GM21528 (cell line): ENCODE results near the gene CPNE5.
"Not testable (repeated sequence)": the region's sequence is repeated elsewhere in the genome, so short reads cannot be mapped to it uniquely, and the experiment has no call there.

Experiments
- ATAC-seq: cut with Tn5 transposase; IDR thresholded peaks from one replicate; pipeline ENCODE4 v1.9.1; 2021; ENCODE audit warnings: mild to moderate bottlenecking, moderate library complexity; ENCODE audit not compliant: unreplicated experiment, low FRiP score

CPNE5 gene

GRCh38 chr6:36714511-36714910 lies 124.7 kb downstream of the CPNE5 start:
- ATAC-seq: no peak

GRCh38 chr6:36713846-36714245 lies 125.4 kb downstream of the CPNE5 start:
- no peak for ATAC-seq

- no peak for ATAC-seq
Observed at GRCh38 chr6:36712816-36713215, 126.4 kb downstream of the CPNE5 start.

DNA sequence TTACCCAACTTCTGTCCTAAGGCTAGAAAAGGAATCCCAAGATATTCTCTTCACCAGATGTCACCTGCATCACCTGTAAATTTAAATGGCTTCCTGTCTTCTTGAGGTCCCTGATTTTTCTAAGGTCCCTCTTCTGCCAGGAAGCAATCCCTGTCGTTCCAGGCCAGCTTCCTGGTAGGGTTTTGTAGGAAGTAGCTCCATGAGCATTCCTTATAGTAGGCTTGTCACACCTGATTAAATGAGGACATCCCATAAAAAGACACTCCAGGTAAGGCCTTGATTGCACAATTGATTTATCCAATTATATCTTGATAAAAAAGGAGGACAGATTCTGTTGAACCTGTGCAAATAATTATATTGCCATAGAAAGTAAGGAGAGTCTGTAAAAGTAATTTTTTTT lies 132.9 kb downstream of the CPNE5 start:
- ATAC-seq: no peak

GRCh38 chr6:36704961-36705577 lies 134.2 kb downstream of the CPNE5 start:
- ATAC-seq: not testable (repeated sequence)

DNA sequence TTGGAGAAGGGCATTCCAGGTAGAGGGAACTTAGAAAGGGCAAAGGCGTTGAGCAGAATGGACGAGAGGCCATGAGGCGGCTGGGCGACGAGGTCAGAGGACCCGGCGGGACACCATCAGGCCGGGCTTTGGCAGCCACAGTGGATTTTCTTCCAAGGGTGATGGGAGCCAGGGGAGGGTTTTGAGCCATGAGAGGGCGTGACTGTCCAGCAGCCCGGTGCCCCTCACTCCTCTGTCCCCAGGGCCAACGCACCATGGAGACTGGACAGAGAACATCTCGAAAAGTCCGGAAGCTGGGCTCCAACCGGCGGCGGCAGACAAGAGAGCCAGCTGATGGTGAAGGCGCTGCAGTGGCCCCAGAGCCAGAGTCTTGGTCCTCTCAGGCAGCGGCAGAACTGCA lies 135.3 kb downstream of the CPNE5 start:
- no peak for ATAC-seq

GRCh38 chr6:36703081-36703606 lies 136.1 kb downstream of the CPNE5 start:
- no peak for ATAC-seq

GRCh38 chr6:36702656-36703055 lies 136.6 kb downstream of the CPNE5 start:
- no peak for ATAC-seq

DNA sequence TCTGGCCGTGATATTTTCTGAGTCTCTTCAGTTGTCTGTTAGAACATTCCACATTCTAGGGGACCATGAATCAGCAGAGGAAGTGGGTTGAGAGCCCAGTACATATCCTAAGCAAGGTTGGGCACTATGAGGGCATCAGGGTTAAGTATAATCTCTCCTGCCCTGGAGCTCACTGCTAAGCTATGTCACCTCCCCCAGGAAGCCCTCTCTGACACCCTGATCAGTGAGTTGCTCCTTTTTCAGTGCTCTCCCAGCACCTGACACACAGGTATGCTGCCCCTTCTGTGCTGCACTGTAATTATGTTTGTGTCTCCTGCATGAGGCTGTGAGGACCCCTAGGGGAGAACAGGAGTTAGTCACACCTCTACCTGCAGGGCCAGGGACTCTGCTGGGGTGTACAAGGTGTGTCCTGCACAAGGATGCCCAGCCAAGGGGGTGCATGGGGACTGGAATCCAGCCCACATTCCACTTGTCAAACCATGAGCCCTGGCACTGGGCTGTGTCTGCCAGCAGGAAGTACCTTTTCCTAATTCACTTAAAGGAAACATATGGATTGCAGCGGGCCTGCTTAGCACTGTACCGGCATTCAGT lies 137.7 kb downstream of the CPNE5 start:
- no peak for ATAC-seq

DNA sequence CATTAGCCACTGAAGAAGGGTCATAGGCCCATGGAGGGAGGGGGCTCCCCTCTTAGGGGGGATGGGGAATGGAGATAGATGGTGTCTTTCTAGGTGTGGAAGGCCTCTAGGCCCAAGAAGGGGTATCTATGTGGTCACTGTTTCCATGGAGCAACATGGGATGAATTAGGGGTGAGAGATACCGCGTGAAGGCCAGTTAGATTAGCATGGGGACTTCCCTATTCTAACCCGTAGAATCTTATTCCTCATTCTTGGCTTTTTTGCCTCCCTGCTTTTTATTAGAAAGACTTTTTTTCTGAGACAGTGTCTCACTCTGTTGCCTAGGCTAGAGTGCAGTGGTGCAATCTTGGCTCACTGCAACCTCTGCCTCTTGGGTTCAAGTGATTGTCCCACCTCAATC lies 138.4 kb downstream of the CPNE5 start:
- no peak for ATAC-seq

GRCh38 chr6:36700071-36700812 lies 139.0 kb downstream of the CPNE5 start:
- no peak for ATAC-seq

GRCh38 chr6:36699348-36699747 lies 139.9 kb downstream of the CPNE5 start:
- no peak for ATAC-seq

GRCh38 chr6:36698871-36699271 lies 140.4 kb downstream of the CPNE5 start:
- ATAC-seq: no peak

DNA sequence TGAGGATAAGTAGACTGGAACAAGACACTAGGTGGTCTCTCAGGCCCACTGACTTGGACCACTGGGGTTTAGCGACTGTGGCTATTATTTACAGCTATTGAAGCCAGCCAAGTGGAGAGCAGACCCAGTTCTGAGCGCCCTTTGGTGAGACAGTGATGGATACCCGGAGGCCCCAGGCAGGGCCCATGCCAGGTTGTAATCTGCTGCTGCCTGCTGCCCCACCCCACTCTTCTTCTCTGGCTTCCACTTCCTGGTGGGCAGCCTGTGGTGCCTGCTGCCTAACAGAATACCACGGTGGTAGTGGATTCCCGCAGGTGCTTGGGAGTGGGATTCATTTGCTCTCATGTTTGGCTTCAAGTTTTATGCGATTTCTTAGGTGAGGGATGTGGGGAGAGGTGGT lies 141.0 kb downstream of the CPNE5 start:
- ATAC-seq: no peak

- no peak for ATAC-seq
Observed at GRCh38 chr6:36697481-36697903, 141.8 kb downstream of the CPNE5 start, which contains the start of gene RAB44. Gene RAB44, plus strand, starts transcription at chr6:36697826. Its CDS starts 6,410 bp downstream, at chr6:36704236.

DNA sequence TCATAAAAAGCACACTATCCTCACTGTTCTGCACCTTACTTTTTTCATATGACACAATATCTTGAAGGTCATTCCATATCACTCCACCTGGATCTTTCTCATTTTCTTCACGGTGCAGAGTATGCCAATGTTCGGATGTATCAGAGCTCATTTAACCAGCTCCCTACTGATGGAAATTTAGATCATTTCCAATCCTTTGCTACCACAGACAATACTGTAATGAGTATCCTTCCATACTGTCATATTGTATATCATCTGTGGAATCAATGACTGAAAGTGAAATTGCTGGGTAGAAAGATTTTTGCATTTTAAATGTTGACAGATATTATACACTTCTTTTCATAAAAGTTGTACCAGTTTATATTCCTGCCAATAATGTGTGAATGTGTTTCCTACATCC lies 143.8 kb downstream of the CPNE5 start:
- ATAC-seq: no peak

DNA sequence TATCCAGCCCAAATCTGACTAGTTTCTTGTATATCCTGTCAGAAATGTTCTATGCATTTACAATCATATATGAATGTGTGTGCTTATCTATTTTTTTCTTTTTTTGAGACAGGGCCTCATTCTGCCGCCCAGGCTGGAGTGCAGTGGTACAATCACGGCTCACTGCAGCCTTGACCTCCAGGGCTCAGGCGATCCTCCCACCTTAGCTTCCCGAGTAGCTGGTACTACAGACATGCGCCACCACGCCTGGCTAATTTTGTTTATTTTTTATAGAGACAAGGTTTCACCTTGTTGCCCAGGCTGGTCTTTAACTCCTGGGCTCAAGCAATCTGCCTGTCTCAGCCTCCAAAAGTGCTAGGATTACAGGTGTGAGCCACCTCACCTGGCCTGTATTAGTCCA lies 144.6 kb downstream of the CPNE5 start:
- ATAC-seq: no peak

DNA sequence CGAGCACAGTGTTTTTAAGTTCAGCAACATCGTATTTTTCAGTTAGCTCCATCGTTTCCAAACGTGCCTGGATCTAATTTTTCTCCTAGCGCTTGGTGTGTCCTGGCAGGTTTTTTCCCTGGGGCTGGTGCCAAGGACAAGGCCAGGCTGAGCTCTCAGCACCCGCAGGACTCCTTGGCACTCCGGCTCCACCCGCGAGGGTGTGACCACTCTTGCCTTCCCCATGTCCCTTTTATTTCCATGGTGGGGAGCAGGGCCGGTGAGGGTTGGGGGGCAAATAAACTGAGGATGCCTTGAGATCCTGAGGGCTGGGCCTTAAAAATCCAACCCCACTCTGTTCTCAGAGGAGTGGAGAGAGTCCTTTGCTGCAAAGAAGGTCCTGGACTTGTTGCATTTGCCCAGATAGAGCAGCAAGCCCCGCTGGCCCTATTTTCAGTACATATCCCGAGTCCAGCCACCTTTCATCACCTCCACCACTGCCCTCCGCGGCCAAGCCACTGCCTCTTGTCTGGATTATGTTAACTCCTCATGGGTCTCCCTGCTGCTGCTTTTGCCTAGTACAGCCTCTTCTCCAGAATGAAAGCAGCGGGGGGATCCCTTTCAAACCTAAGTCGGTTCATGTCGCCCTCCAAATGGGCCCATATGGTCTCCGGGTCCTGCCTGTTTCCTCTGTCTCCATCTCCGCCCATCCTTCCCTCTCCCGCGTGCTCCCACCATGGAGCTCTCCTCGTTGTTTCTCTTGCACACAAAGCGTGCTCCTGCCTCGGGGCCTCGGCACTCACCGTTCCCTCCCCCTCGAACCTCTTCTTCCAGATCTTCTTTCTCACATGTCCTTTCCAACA lies 146.2 kb downstream of the CPNE5 start:
- no peak for ATAC-seq

- no peak for ATAC-seq
Observed at GRCh38 chr6:36692220-36692619, 147.0 kb downstream of the CPNE5 start.

- ATAC-seq: no peak
Observed at GRCh38 chr6:36691612-36692011, 147.6 kb downstream of the CPNE5 start.

GRCh38 chr6:36691011-36691410 lies 148.2 kb downstream of the CPNE5 start:
- ATAC-seq: no peak
